NCI-H128 (cell line): ENCODE data around the gene ADGRG6.

Source experiments
- DNase-seq: peaks from one replicate; lab custom pipeline; 2025; ENCODE audit not compliant: unreplicated experiment; lab: John Stamatoyannopoulos, UW

Gene ADGRG6

DNA sequence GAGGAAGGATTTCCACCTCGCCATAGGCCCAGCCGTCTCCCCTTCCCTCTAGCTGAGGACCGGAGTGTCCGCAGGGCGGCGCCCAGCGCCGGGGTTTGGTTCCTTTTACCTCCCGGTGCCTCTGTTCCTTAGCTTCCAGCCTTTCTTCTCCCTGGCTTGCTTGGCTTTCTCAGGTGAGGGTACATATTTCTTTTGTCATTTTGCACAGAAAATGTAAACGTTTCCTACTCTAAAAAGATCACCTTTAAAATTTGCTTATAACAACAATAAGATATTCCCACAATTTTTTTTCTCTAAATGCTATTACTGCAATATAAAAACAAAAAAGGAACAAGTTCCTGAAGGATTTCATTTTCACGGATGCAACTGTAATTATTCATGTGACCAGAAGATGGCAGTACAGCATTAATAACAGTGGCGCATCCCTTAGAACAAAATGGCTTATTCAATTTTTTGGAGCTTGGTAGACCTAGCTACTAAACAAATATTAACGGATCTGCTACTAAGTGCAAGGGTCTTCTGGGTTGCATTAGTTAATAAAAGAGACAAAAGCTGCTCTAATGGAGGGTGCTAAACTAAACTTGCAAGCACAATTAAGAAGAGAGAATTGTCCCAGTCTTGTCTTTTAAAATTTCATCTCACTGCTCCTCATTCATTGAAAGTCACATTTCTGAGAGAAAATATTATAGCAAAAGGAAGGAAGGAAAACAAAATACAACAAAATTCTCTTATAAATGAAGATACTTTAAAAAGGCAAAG lies 172.9 kb downstream of the ADGRG6 start:
- peak; percentile 25 for DNase-seq

- DNase-seq, result no peak
Observed at GRCh38 chr6:142476452-142476851, 174.6 kb downstream of the ADGRG6 start.

- no peak for DNase-seq
Observed at GRCh38 chr6:142478117-142478516, 176.3 kb downstream of the ADGRG6 start.

GRCh38 chr6:142481466-142481865 lies 179.7 kb downstream of the ADGRG6 start:
- DNase-seq, result no peak

- no peak for DNase-seq
Observed at GRCh38 chr6:142482249-142482648, 180.4 kb downstream of the ADGRG6 start.

- DNase-seq, result no peak
Observed at GRCh38 chr6:142482974-142483373, 181.2 kb downstream of the ADGRG6 start.

GRCh38 chr6:142485256-142485655 lies 183.4 kb downstream of the ADGRG6 start:
- no peak for DNase-seq

GRCh38 chr6:142489722-142490610 lies 188.2 kb downstream of the ADGRG6 start:
- no peak for DNase-seq
